HG02885 (cell line): ENCODE measurements around the gene KRTAP5-3.

Experiments
- ATAC-seq: cut with Tn5 transposase; IDR thresholded peaks from one replicate; pipeline ENCODE4 v1.9.1; 2021; ENCODE audit warnings: mild to moderate bottlenecking; ENCODE audit not compliant: unreplicated experiment, poor library complexity

KRTAP5-3 gene

GRCh38 chr11:1644601-1645356 is 36.5 kb upstream of the KRTAP5-3 start:
- no peak for ATAC-seq

- ATAC-seq: no peak
Observed at GRCh38 chr11:1643146-1643690, 35.0 kb upstream of the KRTAP5-3 start.

GRCh38 chr11:1642288-1643145 is 34.3 kb upstream of the KRTAP5-3 start:
- no peak for ATAC-seq

- no peak for ATAC-seq
Observed at GRCh38 chr11:1641096-1641495, 32.8 kb upstream of the KRTAP5-3 start.

- ATAC-seq: no peak
Observed at GRCh38 chr11:1640076-1640946, 32.0 kb upstream of the KRTAP5-3 start.

GRCh38 chr11:1639666-1640065 is 31.4 kb upstream of the KRTAP5-3 start:
- no peak for ATAC-seq

- no peak for ATAC-seq
Observed at GRCh38 chr11:1639102-1639620, 30.9 kb upstream of the KRTAP5-3 start.

GRCh38 chr11:1638344-1638743 is 30.1 kb upstream of the KRTAP5-3 start:
- no peak for ATAC-seq

- ATAC-seq: no peak
Observed at GRCh38 chr11:1637628-1638027, 29.4 kb upstream of the KRTAP5-3 start.

GRCh38 chr11:1636291-1636950 is 28.2 kb upstream of the KRTAP5-3 start:
- no peak for ATAC-seq

GRCh38 chr11:1633864-1634263 is 25.6 kb upstream of the KRTAP5-3 start:
- ATAC-seq: no peak

GRCh38 chr11:1632053-1632714 is 23.9 kb upstream of the KRTAP5-3 start:
- no peak for ATAC-seq

GRCh38 chr11:1631066-1631568 is 22.9 kb upstream of the KRTAP5-3 start:
- no peak for ATAC-seq

- ATAC-seq: no peak
Observed at GRCh38 chr11:1630271-1630670, 22.0 kb upstream of the KRTAP5-3 start.

GRCh38 chr11:1629326-1630185 is 21.3 kb upstream of the KRTAP5-3 start, which contains the start of gene KRTAP5-5:
KRTAP5-5 (plus strand) TSS chr11:1629775; CDS start chr11:1629841, 66 bp downstream.
- no peak for ATAC-seq

- peak; percentile 39 for ATAC-seq
Observed at GRCh38 chr11:1628506-1629325, 20.5 kb upstream of the KRTAP5-3 start.

GRCh38 chr11:1625541-1625940 is 17.3 kb upstream of the KRTAP5-3 start:
- ATAC-seq: no peak
